CD14-positive monocyte (primary cell): ENCODE measurements around the gene RASGEF1B. TPM values are rescaled to one million over a fixed set of nuclear protein-coding genes. Genes with fewer than 3 reads are reported as not detected.
A peak's percentile ranks its signal among the peaks of the same experiment; 100 is the strongest.
"Not testable (repeated sequence)": the region's sequence is repeated elsewhere in the genome, so short reads cannot be mapped to it uniquely, and the experiment has no call there.

Experiments used
- DNase-seq, 3 donors: peaks; one replicate each; pipeline ENCODE4 v3.0.0-alpha.2; 2011 to 2022
- H2AFZ ChIP-seq: 2 replicates; pipeline ENCODE4 v1.6.0; 2012; ENCODE audit warnings: mild to moderate bottlenecking, low read depth, low read length, inconsistent platforms; ENCODE audit not compliant: insufficient read depth, poor library complexity, severe bottlenecking
- H3K27ac ChIP-seq, 2 donors: 1 replicate in 1 of 2; 2 replicates in 1 of 2; pipeline ENCODE4 v1.5.1; 2012 to 2013; ENCODE audit warnings: low read length in 2 of 2, control low read depth in 1 of 2, inconsistent platforms in 1 of 2, low read depth in 1 of 2, mild to moderate bottlenecking in 1 of 2
- H3K27me3 ChIP-seq, 2 donors: one replicate each; pipeline versions ENCODE4 v1.6.0 to v1.6.1; 2011 to 2013; ENCODE audit warnings: low read length in 2 of 2; ENCODE audit not compliant: control insufficient read depth in 2 of 2, insufficient read depth in 2 of 2
- H3K36me3 ChIP-seq, 2 donors: replicated peaks in 1 of 2; 1 replicate in 1 of 2; 2 replicates in 1 of 2; pipeline versions ENCODE4 v1.5.1 to v1.6.1; 2012 to 2013; ENCODE audit warnings: low read length in 2 of 2, control low read depth in 1 of 2, inconsistent platforms in 1 of 2, mild to moderate bottlenecking in 1 of 2; ENCODE audit not compliant: insufficient read depth in 2 of 2, control insufficient read depth in 1 of 2
- H3K4me1 ChIP-seq, 2 donors: 1 replicate in 1 of 2; 2 replicates in 1 of 2; pipeline versions ENCODE4 v1.5.1 to v1.6.1; 2012 to 2013; ENCODE audit warnings: low read length in 2 of 2, control low read depth in 1 of 2, inconsistent platforms in 1 of 2, mild to moderate bottlenecking in 1 of 2, moderate library complexity in 1 of 2; ENCODE audit not compliant: insufficient read depth in 2 of 2, control insufficient read depth in 1 of 2
- H3K4me2 ChIP-seq: replicated peaks from 2 replicates; pipeline ENCODE3; 2012; ENCODE audit warnings: low read length, moderate library complexity, mild to moderate bottlenecking; ENCODE audit not compliant: poor library complexity, severe bottlenecking; ENCODE audit errors: extremely low read depth
- H3K4me3 ChIP-seq, 3 experiments: fragments of 200-600 bp in 1 of 3; sonication (generic) in 1 of 3; replicated peaks in 1 of 3; 1 replicate in 2 of 3; 2 replicates in 1 of 3; pipeline ENCODE4 v1.5.1; 2011 to 2013; ENCODE audit warnings: low read length in 3 of 3, mild to moderate bottlenecking in 3 of 3, control low read depth in 2 of 3, low read depth in 2 of 3, inconsistent platforms in 1 of 3, moderate library complexity in 1 of 3
- H3K79me2 ChIP-seq: 2 replicates; pipeline ENCODE4 v1.6.0; 2012; ENCODE audit warnings: mild to moderate bottlenecking, control low read depth, inconsistent platforms, low read length, moderate library complexity; ENCODE audit not compliant: insufficient read depth
- H3K9ac ChIP-seq: 2 replicates; pipeline ENCODE4 v1.6.0; 2017; ENCODE audit warnings: low read length, mild to moderate bottlenecking; ENCODE audit not compliant: insufficient read depth, poor library complexity, severe bottlenecking
- H3K9me3 ChIP-seq, 2 donors: replicated peaks in 1 of 2; 1 replicate in 1 of 2; 2 replicates in 1 of 2; pipeline versions ENCODE4 v1.5.1 to v1.6.1; 2012 to 2013; ENCODE audit warnings: low read length in 2 of 2, control low read depth in 1 of 2; ENCODE audit not compliant: control insufficient read depth in 1 of 2, insufficient read depth in 1 of 2
- H4K20me1 ChIP-seq: 2 replicates; pipeline ENCODE4 v1.6.0; 2012; ENCODE audit warnings: mild to moderate bottlenecking, low read length, control low read depth, moderate library complexity; ENCODE audit not compliant: insufficient read depth
- H3K27ac Mint-ChIP-seq, 7 donors: one replicate each; pipeline ENCODE4 v1.8.0; 2020; ENCODE audit warnings: mild to moderate bottlenecking in 7 of 7, mixed read lengths in 7 of 7, moderate library complexity in 6 of 7, inconsistent platforms in 2 of 7
- H3K27me3 Mint-ChIP-seq, 3 donors: one replicate each; pipeline ENCODE4 v1.8.0; 2021 to 2022; ENCODE audit warnings: low read depth in 3 of 3, mild to moderate bottlenecking in 3 of 3, mixed read lengths in 3 of 3, moderate library complexity in 3 of 3, inconsistent platforms in 1 of 3
- H3K36me3 Mint-ChIP-seq, 2 donors: one replicate each; pipeline ENCODE4 v1.8.0; 2020; ENCODE audit warnings: mixed read lengths in 2 of 2, inconsistent platforms in 1 of 2, mild to moderate bottlenecking in 1 of 2
- H3K4me1 Mint-ChIP-seq: one replicate; pipeline ENCODE4 v1.8.0; 2020; ENCODE audit warnings: mild to moderate bottlenecking, mixed read lengths
- H3K4me3 Mint-ChIP-seq, 2 donors: one replicate each; pipeline ENCODE4 v1.8.0; 2020; ENCODE audit warnings: mild to moderate bottlenecking in 2 of 2, mixed read lengths in 2 of 2, moderate library complexity in 1 of 2
- H3K9me3 Mint-ChIP-seq, 7 donors: one replicate each; pipeline ENCODE4 v1.8.0; 2020 to 2022; ENCODE audit warnings: mixed read lengths in 7 of 7, mild to moderate bottlenecking in 6 of 7, moderate library complexity in 6 of 7, inconsistent platforms in 2 of 7
- CTCF ChIP-seq: fragments of 200-600 bp; IDR thresholded peaks from one replicate; pipeline ENCODE4 v1.8.0; 2022; ENCODE audit warnings: antibody characterized with exemption, mild to moderate bottlenecking
- WGBS: methylation state at CpG from one replicate; pipeline ENCODE4 v1.1.5; 2013; ENCODE audit warnings: missing lambda C conversion rate; ENCODE audit not compliant: insufficient coverage; 5-methylcytosine and 5-hydroxymethylcytosine counted together
- intact Hi-C, 2 donors: fragments of 100-400 bp; cut with micrococcal nuclease; formaldehyde crosslinking; loops; one replicate each; pipeline versions ENCODE4 v1.15.0 to v1.15.1; 2023
- polyA plus RNA-seq, 3 donors: library from polyadenylated mRNA; depleted of rRNA in 1 of 3; unstranded in 2 of 3; stranded (reverse) in 1 of 3; fragments of 300-500 nt in 2 of 3; fragments of >200 nt in 1 of 3; fragmentation: Illumina TruSeq in 2 of 3; gene quantifications; 1 replicate in 2 of 3; 2 replicates in 1 of 3; pipeline ENCODE4 v1.2.3, GENCODE V29; 2012 to 2021

RASGEF1B gene
- polyA plus RNA-seq, 3 donors: 20.3 to 76.9 (median 36.6) TPM

GRCh38 chr4:81482326-81482725 lies 10.6 kb upstream of the RASGEF1B start:
- no peak for TF ChIP-seq CTCF
- peak overlapping the region; percentile 38 for H3K4me2 ChIP-seq
- no peaks in the 10 kb centered on the region for H3K79me2 ChIP-seq
- H3K4me1 Mint-ChIP-seq: peaks cover 25% of the 10 kb centered on the region
- no peaks in the 10 kb centered on the region for H3K36me3 ChIP-seq
- H3K27me3 ChIP-seq: no peaks in the 10 kb centered on the region
- H3K4me3 ChIP-seq: peak overlapping the region in 1 of 3 experiments; percentile 11
- H3K27ac Mint-ChIP-seq: peak overlapping the region; percentile 90 to 94 (median 92)
- H3K4me1 ChIP-seq: peaks cover 20 to 25% of the 10 kb centered on the region in 2 donors
- H2AFZ ChIP-seq: no peak overlapping the region
- intact Hi-C loops: no loop called here
- peak overlapping the region; percentile 32 to 77 for H3K27ac ChIP-seq
- peak; percentile 66 to 84 (median 83) for DNase-seq
- H3K27me3 Mint-ChIP-seq: peaks cover 0 to 2% (median 0%) of the 10 kb centered on the region in 3 donors
- H3K9me3 ChIP-seq: no peaks in the 10 kb centered on the region
- H3K9ac ChIP-seq: no peak overlapping the region
- no peaks in the 10 kb centered on the region for H3K36me3 Mint-ChIP-seq
- H3K9me3 Mint-ChIP-seq: peaks cover 0 to 2% (median 0%) of the 10 kb centered on the region in 7 donors
- 0% methylated on average over 1 of the region's 3 CpGs for WGBS
- H4K20me1 ChIP-seq: no peaks in the 10 kb centered on the region
- H3K4me3 Mint-ChIP-seq: peak overlapping the region in 1 of 2 donors; percentile 62

DNA sequence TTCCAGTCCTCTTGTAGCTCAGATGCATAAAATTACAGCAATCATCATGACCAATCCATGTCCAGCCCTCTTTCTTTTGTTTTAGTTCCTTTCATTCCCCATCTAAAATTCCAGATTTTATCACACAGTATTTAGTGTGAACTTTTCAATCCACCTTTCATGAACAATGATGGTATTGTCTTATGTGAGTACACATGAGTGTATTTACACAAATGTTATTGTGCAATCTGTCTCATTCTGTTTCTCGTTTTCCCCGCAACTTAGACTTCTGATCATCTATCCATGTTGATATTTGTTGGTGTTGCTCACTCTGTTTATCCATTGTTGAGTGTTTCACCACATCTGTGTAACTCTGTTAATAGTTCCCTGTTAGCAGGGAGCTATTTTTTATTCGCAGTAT lies 9.4 kb upstream of the RASGEF1B start:
- Mint-ChIP-seq H3K27ac (peak overlapping the region in 1 of 7 donors; percentile 25), H3K4me1 (peaks cover 25% of the 10 kb centered on the region), H3K9me3 (peaks cover 0 to 2% (median 0%) of the 10 kb centered on the region in 7 donors), H3K36me3 (no peaks in the 10 kb centered on the region), H3K4me3 (no peak overlapping the region), H3K27me3 (peaks cover 0 to 4% (median 0%) of the 10 kb centered on the region in 3 donors)
- no peaks in the 10 kb centered on the region for H4K20me1 ChIP-seq
- DNase-seq: no peak
- no peaks in the 10 kb centered on the region for H3K36me3 ChIP-seq
- intact Hi-C loops: no loop called here
- WGBS: no CpG with 5 or more reads among the region's 3 CpGs
- H3K79me2 ChIP-seq: no peaks in the 10 kb centered on the region
- no peak overlapping the region for H3K27ac ChIP-seq
- no peaks in the 10 kb centered on the region for H3K9me3 ChIP-seq
- H3K9ac ChIP-seq: no peak overlapping the region
- H3K4me3 ChIP-seq: no peak overlapping the region
- no peak overlapping the region for H3K4me2 ChIP-seq
- peaks cover 20 to 25% of the 10 kb centered on the region in 2 donors for H3K4me1 ChIP-seq
- TF ChIP-seq CTCF: no peak
- H2AFZ ChIP-seq: no peak overlapping the region
- no peaks in the 10 kb centered on the region for H3K27me3 ChIP-seq

DNA sequence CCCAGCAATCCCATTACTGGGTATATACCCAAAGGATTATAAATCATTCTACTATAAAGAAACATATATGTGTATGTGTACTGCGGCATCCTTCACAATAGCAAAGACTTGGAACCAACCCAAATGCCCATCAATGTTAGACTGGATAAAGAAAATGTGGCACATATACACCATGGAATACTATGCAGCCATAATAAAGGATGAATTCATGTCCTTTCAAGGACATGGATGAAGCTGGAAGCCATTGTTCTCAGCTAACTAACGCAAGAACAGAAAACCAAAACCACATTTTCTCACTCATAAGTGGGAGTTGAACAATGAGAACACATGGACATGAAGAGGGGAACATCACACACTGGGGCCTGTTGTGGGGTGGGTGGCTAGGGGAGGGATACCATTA lies 7.9 kb upstream of the RASGEF1B start:
- H4K20me1 ChIP-seq, H3K9me3 ChIP-seq, H3K9ac ChIP-seq, H3K79me2 ChIP-seq, H3K36me3 ChIP-seq, H3K27ac ChIP-seq, H3K27me3 Mint-ChIP-seq, H3K27me3 ChIP-seq, DNase-seq, H3K4me3 ChIP-seq, H3K36me3 Mint-ChIP-seq, H3K4me3 Mint-ChIP-seq, H3K4me2 ChIP-seq, H2AFZ ChIP-seq, H3K27ac Mint-ChIP-seq, H3K9me3 Mint-ChIP-seq: not testable (repeated sequence)
- intact Hi-C loops: loop anchor here in 1 of 2 donors (10.0 kb wide), 1 partner anchor 155 kb away; no protein-coding TSS in a partner anchor
- peaks cover 27% of the 10 kb centered on the region for H3K4me1 Mint-ChIP-seq
- H3K4me1 ChIP-seq: peaks cover 20 to 25% of the 10 kb centered on the region in 2 donors
- WGBS: no CpG with 5 or more reads among the region's 2 CpGs
